RWPE2 (cell line): ENCODE results near the gene VRK3.

Source experiments
- ATAC-seq: fragments of 200-7000 bp; cut with Tn5 transposase; 3 replicates; pipeline ENCODE4 v1.9.1; 2021; ENCODE audit warnings: low read depth
- DNase-seq: peaks from one replicate; pipeline ENCODE4 v3.0.0-alpha.2; 2020; ENCODE audit warnings: low spot score
- H3K27ac ChIP-seq: fragments of 450-650 bp; 2 replicates; pipeline ENCODE4 v1.5.1; 2017; ENCODE audit warnings: mild to moderate bottlenecking; ENCODE audit not compliant: poor library complexity, severe bottlenecking
- H3K27me3 ChIP-seq: fragments of 250-450 bp; sonication (Bioruptor Pico); 2 replicates; pipeline ENCODE4 v1.5.1; 2021; ENCODE audit warnings: mild to moderate bottlenecking, moderate library complexity; ENCODE audit not compliant: insufficient read depth, poor library complexity, severe bottlenecking
- H3K36me3 ChIP-seq: fragments of 250-450 bp; sonication (Bioruptor Pico); 2 replicates; pipeline ENCODE4 v1.5.1; 2020; ENCODE audit warnings: low read depth, mild to moderate bottlenecking, moderate library complexity
- H3K4me1 ChIP-seq: fragments of 250-450 bp; sonication (Bioruptor Pico); 2 replicates; pipeline ENCODE4 v1.5.1; 2021; ENCODE audit warnings: mild to moderate bottlenecking, moderate library complexity; ENCODE audit not compliant: insufficient read depth, poor library complexity, severe bottlenecking
- H3K4me3 ChIP-seq: fragments of 250-450 bp; sonication (Bioruptor Pico); 2 replicates; pipeline ENCODE4 v1.5.1; 2021; ENCODE audit warnings: mild to moderate bottlenecking, moderate library complexity; ENCODE audit not compliant: severe bottlenecking
- H3K9me3 ChIP-seq: fragments of 250-450 bp; sonication (Bioruptor Pico); 2 replicates; pipeline ENCODE4 v1.5.1; 2021; ENCODE audit warnings: mild to moderate bottlenecking, moderate library complexity; ENCODE audit not compliant: severe bottlenecking
- CTCF ChIP-seq: fragments of 450-650 bp; IDR thresholded peaks from one replicate; pipeline ENCODE4 v1.5.1; 2017; ENCODE audit warnings: mild to moderate bottlenecking, moderate library complexity; ENCODE audit not compliant: poor library complexity, severe bottlenecking

Gene VRK3

GRCh38 chr19:49932731-49933131 lies 92.4 kb downstream of the VRK3 start:
- no peak overlapping the region for H3K4me3 ChIP-seq
- no peak for TF ChIP-seq CTCF
- ATAC-seq (no peak), DNase-seq (no peak)
- H3K27ac ChIP-seq: peak overlapping the region; percentile 78
- peaks cover 10% of the 10 kb centered on the region for H3K4me1 ChIP-seq
- no peaks in the 10 kb centered on the region for H3K9me3 ChIP-seq
- peaks cover 13% of the 10 kb centered on the region for H3K36me3 ChIP-seq
- H3K27me3 ChIP-seq: no peaks in the 10 kb centered on the region

GRCh38 chr19:49932041-49932451 lies 93.1 kb downstream of the VRK3 start:
- Histone ChIP-seq H3K27ac (peak overlapping the region; percentile 78), H3K4me3 (no peak overlapping the region), H3K27me3 (no peaks in the 10 kb centered on the region), H3K9me3 (no peaks in the 10 kb centered on the region), H3K4me1 (peaks cover 11% of the 10 kb centered on the region), H3K36me3 (peaks cover 20% of the 10 kb centered on the region)
- ATAC-seq: peak; percentile 72
- DNase-seq: no peak
- TF ChIP-seq CTCF: no peak

GRCh38 chr19:49931293-49932040 lies 93.7 kb downstream of the VRK3 start:
- ATAC-seq (no peak), DNase-seq (no peak)
- peaks cover 25% of the 10 kb centered on the region for H3K36me3 ChIP-seq
- peak overlapping the region; percentile 78 for H3K27ac ChIP-seq
- TF ChIP-seq CTCF: no peak
- peaks cover 11% of the 10 kb centered on the region for H3K4me1 ChIP-seq
- no peaks in the 10 kb centered on the region for H3K9me3 ChIP-seq
- no peaks in the 10 kb centered on the region for H3K27me3 ChIP-seq
- H3K4me3 ChIP-seq: no peak overlapping the region

- ATAC-seq (no peak), DNase-seq (no peak)
- H3K27me3 ChIP-seq: no peaks in the 10 kb centered on the region
- H3K27ac ChIP-seq: peak overlapping the region; percentile 78
- peaks cover 35% of the 10 kb centered on the region for H3K36me3 ChIP-seq
- TF ChIP-seq CTCF: no peak
- H3K4me1 ChIP-seq: peaks cover 11% of the 10 kb centered on the region
- no peak overlapping the region for H3K4me3 ChIP-seq
- H3K9me3 ChIP-seq: no peaks in the 10 kb centered on the region
Observed at GRCh38 chr19:49930483-49931011, 94.6 kb downstream of the VRK3 start.
